WI38 (cell line): Measurements from ENCODE around the gene CLDN16.

Experiments
- H3K4me3 ChIP-seq: 2 replicates; pipeline ENCODE4 v1.5.1; 2011; ENCODE audit warnings: low read depth, mild to moderate bottlenecking, control low read depth, low read length
- CTCF ChIP-seq: IDR thresholded peaks from 2 replicates; pipeline ENCODE4 v1.5.1; 2012; ENCODE audit warnings: low read depth, mild to moderate bottlenecking, control low read depth, low read length

Gene CLDN16

DNA sequence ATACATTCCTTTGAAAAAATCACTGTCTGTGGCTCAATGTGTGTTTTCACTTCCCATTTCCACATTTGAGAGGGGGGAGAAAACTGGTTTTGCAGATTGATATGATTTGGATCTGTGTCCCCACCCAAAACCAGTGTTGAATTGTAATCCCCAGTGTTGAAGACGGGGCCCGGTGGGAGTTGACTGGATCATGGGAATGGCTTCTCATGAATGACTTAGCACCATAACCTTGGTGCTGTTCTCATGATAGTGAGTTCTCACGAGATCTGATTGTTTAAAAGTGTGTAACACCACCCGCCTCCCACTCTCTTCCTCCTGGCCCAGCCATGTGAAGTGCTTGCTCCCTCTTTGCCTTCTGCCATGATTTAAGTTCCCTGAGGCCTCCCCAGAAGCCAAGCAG, 45.7 kb downstream of the CLDN16 start:
- TF ChIP-seq CTCF: no peak

GRCh38 chr3:190435618-190436017, 47.7 kb downstream of the CLDN16 start:
- no peak overlapping the region for H3K4me3 ChIP-seq
- no peak for TF ChIP-seq CTCF

More for the DNA sequence above, 45.7 kb downstream of the CLDN16 start:
- H3K4me3 ChIP-seq: no peak overlapping the region

DNA sequence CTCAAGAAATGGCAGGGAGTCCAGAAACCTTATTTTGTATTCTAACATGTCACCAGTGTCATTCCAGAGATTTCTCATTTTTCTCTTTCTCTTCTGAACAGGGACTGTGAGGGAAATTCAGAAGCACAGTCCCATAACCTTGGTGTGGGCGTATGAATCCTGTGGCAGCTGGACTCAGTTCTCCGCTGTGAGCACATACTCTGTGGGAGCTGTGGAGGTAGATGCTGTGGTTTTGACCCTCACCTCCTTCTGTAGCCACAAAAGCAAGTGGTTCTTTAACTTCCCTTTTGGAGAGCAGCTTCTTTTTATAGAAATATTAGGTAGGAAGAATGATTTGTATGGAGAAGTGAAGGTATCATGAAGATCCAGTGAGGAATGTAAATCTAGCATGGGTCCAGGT, 48.4 kb downstream of the CLDN16 start:
- H3K4me3 ChIP-seq: no peak overlapping the region
- TF ChIP-seq CTCF: no peak

- TF ChIP-seq CTCF: no peak
- no peak overlapping the region for H3K4me3 ChIP-seq
Observed at GRCh38 chr3:190442240-190442639, 54.3 kb downstream of the CLDN16 start.

GRCh38 chr3:190443257-190443656, 55.3 kb downstream of the CLDN16 start:
- H3K4me3 ChIP-seq: no peak overlapping the region
- TF ChIP-seq CTCF: no peak; the same call in 1 of the 2 replicates

DNA sequence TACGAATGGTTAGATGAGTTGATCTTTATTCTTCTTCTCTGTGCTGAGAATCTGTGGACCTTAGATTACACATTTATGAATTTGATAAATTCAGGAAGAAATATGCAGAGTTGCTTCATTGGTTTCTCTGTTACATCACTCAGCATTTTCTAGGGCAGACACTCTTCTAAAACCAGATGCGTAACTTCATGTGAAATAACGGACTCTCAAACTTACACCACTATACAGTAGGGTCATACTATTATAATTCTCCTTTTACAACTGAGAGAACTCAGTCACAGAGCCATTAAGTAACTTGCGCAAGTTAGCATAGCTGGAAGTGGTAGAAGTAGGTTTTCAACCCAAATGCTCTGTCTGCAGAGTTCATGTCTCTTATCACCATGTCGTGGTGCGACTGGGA, 56.0 kb downstream of the CLDN16 start:
- no peak for TF ChIP-seq CTCF

GRCh38 chr3:190444576-190445145, 56.7 kb downstream of the CLDN16 start:
- no peak for TF ChIP-seq CTCF
- no peak overlapping the region for H3K4me3 ChIP-seq

More for the DNA sequence above, 56.0 kb downstream of the CLDN16 start:
- no peak overlapping the region for H3K4me3 ChIP-seq
